PC-3 (cell line): ENCODE results near the gene DAPK1. TPM values are rescaled to one million over a fixed set of nuclear protein-coding genes. Genes with fewer than 3 reads are reported as not detected.

ENCODE experiments used
- ATAC-seq: fragments of 200-7000 bp; cut with Tn5 transposase; 2 replicates; pipeline ENCODE4 v1.9.1; 2020; ENCODE audit warnings: mild to moderate bottlenecking, moderate library complexity
- BruUV-seq: library from RNA; stranded (reverse); fragments of 400-500 nt; replicated peaks from 2 replicates; lab custom pipeline; 2021; lab: Mats Ljungman, UMichigan
- CTCF ChIA-PET: fragments of 300-600 bp; sonication (Branson Sonifier 250); formaldehyde crosslinking; loops from one replicate; lab custom pipeline; 2022; ENCODE audit warnings: antibody characterized with exemption; lab: Charles Lee
- POLR2A ChIA-PET: fragments of 300-600 bp; sonication (Branson Sonifier 250); formaldehyde crosslinking; loops from one replicate; lab custom pipeline; 2022; ENCODE audit warnings: antibody characterized with exemption; ENCODE audit not compliant: unreplicated experiment; lab: Charles Lee
- DNase-seq: peaks from one replicate; pipeline ENCODE4 v3.0.0-alpha.2; 2015
- H2AFZ ChIP-seq: fragments of 300-600 bp; sonication (generic); 2 replicates; pipeline ENCODE4 v1.6.0; 2016; ENCODE audit warnings: antibody characterized with exemption, low read length
- H3F3A ChIP-seq: fragments of 300-600 bp; sonication (generic); one replicate; pipeline ENCODE4 v1.6.0; 2017; ENCODE audit warnings: antibody characterized with exemption, low read length, control low read depth, mild to moderate bottlenecking; ENCODE audit not compliant: unreplicated experiment
- H3K27ac ChIP-seq: fragments of 300-600 bp; sonication (generic); 2 replicates; pipeline ENCODE4 v1.5.1; 2016; ENCODE audit warnings: mild to moderate bottlenecking, low read length
- H3K27me3 ChIP-seq: fragments of 300-600 bp; sonication (generic); 2 replicates; pipeline ENCODE4 v1.6.1; 2016; ENCODE audit warnings: low read length, mixed read lengths
- H3K36me3 ChIP-seq: fragments of 300-600 bp; sonication (generic); 2 replicates; pipeline ENCODE4 v1.6.1; 2016; ENCODE audit warnings: low read depth, mixed run types, low read length, mixed read lengths
- H3K4me1 ChIP-seq: fragments of 300-600 bp; sonication (generic); 2 replicates; pipeline ENCODE4 v1.5.1; 2016; ENCODE audit warnings: low read length; ENCODE audit not compliant: insufficient read depth
- H3K4me2 ChIP-seq: fragments of 300-600 bp; sonication (generic); 2 replicates; pipeline ENCODE4 v1.6.0; 2016; ENCODE audit warnings: low read length
- H3K4me3 ChIP-seq: fragments of 300-600 bp; sonication (generic); 2 replicates; pipeline ENCODE4 v1.5.1; 2016; ENCODE audit warnings: mild to moderate bottlenecking, low read length, mixed read lengths
- H3K79me2 ChIP-seq: fragments of 300-600 bp; sonication (generic); 2 replicates; pipeline ENCODE4 v1.6.1; 2017; ENCODE audit warnings: low read length, mixed read lengths
- H3K9ac ChIP-seq: fragments of 300-600 bp; sonication (generic); 2 replicates; pipeline ENCODE4 v1.6.0; 2016; ENCODE audit warnings: mild to moderate bottlenecking, low read length
- H3K9me2 ChIP-seq: fragments of 300-600 bp; sonication (generic); replicated peaks from 2 replicates; pipeline ENCODE4 v1.6.1; 2016; ENCODE audit warnings: mixed run types, low read length, mixed read lengths
- H3K9me3 ChIP-seq: fragments of 300-600 bp; sonication (generic); 2 replicates; pipeline ENCODE4 v1.6.1; 2016; ENCODE audit warnings: low read length, mixed read lengths
- H4K20me1 ChIP-seq: fragments of 300-600 bp; sonication (generic); 2 replicates; pipeline ENCODE4 v1.6.1; 2016; ENCODE audit warnings: low read length, mixed read lengths
- EZH2 ChIP-seq: fragments of 300-600 bp; sonication (generic); IDR thresholded peaks from one replicate; pipeline ENCODE4 v1.6.1; 2017; ENCODE audit warnings: antibody characterized with exemption, mild to moderate bottlenecking, low read length; ENCODE audit not compliant: unreplicated experiment
- EZH2phosphoT487 ChIP-seq: fragments of 300-600 bp; sonication (generic); IDR thresholded peaks from 2 replicates; pipeline ENCODE4 v1.6.1; 2018; ENCODE audit warnings: mild to moderate bottlenecking, antibody characterized with exemption, low read length, borderline replicate concordance
- intact Hi-C: fragments of 100-400 bp; cut with micrococcal nuclease; formaldehyde crosslinking; loops from 2 replicates; pipeline ENCODE4 v1.9.0; 2023
- total RNA-seq: library from RNA; depleted of rRNA; stranded (reverse); fragments of >200 nt; gene quantifications from 2 replicates; pipeline ENCODE4 v1.2.3, GENCODE V29; 2014
- TF ChIP-seq, protein P1 (sequence below): fragments of 300-600 bp; sonication (generic); conservative IDR thresholded peaks from 2 replicates; pipeline ENCODE4 v1.5.1; 2017; ENCODE audit warnings: antibody characterized with exemption, low read depth, mild to moderate bottlenecking, low read length

The DAPK1 gene
- total RNA-seq, 1 experiment from 2014 or later = not detected

DNA sequence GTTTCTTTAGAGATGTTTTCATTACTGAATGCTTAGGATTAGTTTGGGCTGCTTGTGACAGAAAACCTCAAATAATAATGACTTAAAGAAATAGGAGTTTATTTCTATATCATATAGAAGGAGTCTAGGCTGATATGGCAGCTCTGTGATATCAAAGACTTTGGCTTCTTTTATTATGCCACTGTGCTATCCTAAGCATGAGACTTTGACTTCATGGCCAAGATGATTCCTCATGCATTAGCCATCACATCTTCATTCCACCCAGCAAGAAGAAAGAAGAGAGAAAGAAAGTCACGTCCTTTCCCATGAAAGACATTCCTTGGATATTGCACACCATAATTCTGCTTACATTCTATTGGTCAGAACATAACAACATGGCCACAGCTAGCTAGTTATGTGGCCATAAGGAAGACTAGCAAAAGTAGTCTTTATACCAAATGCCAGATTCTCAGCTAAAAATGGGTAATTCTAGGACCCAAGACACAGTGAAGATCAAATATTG, 76.2 kb downstream of the DAPK1 start:
- no peak overlapping the region for H3K4me3 ChIP-seq
- no TSS peak for BruUV-seq
- H2AFZ ChIP-seq = no peak overlapping the region
- no peak overlapping the region for H3K27ac ChIP-seq
- H3K79me2 ChIP-seq = no peaks in the 10 kb centered on the region
- CTCF ChIA-PET = no interaction called here
- H3K36me3 ChIP-seq = no peaks in the 10 kb centered on the region
- TF ChIP-seq EZH2 (no peak), EZH2phosphoT487 (no peak)
- TF ChIP-seq, protein P1, sequence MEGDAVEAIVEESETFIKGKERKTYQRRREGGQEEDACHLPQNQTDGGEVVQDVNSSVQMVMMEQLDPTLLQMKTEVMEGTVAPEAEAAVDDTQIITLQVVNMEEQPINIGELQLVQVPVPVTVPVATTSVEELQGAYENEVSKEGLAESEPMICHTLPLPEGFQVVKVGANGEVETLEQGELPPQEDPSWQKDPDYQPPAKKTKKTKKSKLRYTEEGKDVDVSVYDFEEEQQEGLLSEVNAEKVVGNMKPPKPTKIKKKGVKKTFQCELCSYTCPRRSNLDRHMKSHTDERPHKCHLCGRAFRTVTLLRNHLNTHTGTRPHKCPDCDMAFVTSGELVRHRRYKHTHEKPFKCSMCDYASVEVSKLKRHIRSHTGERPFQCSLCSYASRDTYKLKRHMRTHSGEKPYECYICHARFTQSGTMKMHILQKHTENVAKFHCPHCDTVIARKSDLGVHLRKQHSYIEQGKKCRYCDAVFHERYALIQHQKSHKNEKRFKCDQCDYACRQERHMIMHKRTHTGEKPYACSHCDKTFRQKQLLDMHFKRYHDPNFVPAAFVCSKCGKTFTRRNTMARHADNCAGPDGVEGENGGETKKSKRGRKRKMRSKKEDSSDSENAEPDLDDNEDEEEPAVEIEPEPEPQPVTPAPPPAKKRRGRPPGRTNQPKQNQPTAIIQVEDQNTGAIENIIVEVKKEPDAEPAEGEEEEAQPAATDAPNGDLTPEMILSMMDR = no peak
- DNase-seq (no peak), ATAC-seq (no peak)
- H3K4me1 ChIP-seq = no peaks in the 10 kb centered on the region
- no peaks in the 10 kb centered on the region for H3K9me2 ChIP-seq
- no peaks in the 10 kb centered on the region for H3K9me3 ChIP-seq
- intact Hi-C loops = no loop called here
- POLR2A ChIA-PET = no interaction called here
- no peaks in the 10 kb centered on the region for H4K20me1 ChIP-seq
- no peaks in the 10 kb centered on the region for H3F3A ChIP-seq
- H3K27me3 ChIP-seq = peaks cover 27% of the 10 kb centered on the region
- no peak overlapping the region for H3K9ac ChIP-seq
- H3K4me2 ChIP-seq = no peak overlapping the region

DNA sequence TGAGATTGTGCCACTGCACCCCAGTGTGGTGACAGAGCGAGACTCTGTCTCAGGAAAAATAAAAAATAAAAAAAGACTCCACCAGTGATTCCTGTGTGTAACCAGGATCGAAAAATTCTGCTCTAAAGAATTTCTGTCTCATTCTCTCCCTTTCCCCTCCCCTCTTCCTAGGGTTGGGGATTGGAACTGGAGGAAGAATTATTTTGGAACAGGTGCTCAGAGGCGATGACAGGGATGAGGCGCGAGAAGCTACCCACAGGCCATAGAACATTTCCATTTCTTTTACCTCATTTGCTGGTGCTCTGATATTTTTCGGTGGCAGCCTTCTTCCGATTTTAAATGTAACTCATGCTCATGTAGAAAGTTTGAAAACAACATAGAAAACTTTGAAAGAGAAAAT, 80.1 kb downstream of the DAPK1 start:
- Histone ChIP-seq H3K4me3 (no peak overlapping the region), H3K4me2 (no peak overlapping the region), H3K36me3 (no peaks in the 10 kb centered on the region), H3F3A (no peaks in the 10 kb centered on the region), H3K4me1 (no peaks in the 10 kb centered on the region), H2AFZ (no peak overlapping the region), H3K9me3 (no peaks in the 10 kb centered on the region), H3K27ac (no peak overlapping the region), H4K20me1 (no peaks in the 10 kb centered on the region), H3K79me2 (no peaks in the 10 kb centered on the region), H3K9ac (no peak overlapping the region), H3K27me3 (peaks cover 43% of the 10 kb centered on the region), H3K9me2 (no peaks in the 10 kb centered on the region)
- ChIA-PET POLR2A (no interaction called here), CTCF (no interaction called here)
- TF ChIP-seq EZH2phosphoT487 (no peak), EZH2 (no peak)
- TF ChIP-seq, protein P1 = no peak
- no TSS peak for BruUV-seq
- intact Hi-C loops = no loop called here
- no peak for DNase-seq
- no peak for ATAC-seq

DNA sequence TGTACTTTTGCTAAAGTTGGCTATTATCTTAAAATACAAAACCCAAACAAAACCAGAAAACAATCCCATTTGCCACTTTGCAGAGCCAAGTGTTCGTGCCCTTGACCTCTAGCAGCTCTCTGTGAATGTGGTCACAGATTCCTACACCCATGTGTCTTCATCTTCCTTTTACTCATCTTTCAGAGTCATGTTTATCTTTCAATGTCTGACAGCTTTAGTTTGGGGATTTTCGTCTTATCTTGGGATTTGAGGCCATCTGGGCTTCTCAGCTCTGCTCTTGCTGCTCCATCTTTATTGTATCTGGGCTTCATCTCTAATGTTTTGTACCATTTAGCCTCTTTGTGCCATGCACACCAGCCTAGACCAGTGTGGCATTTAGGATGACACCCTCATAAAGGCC, 81.0 kb downstream of the DAPK1 start:
- Histone ChIP-seq H3K4me1 (no peaks in the 10 kb centered on the region), H2AFZ (no peak overlapping the region), H3K36me3 (no peaks in the 10 kb centered on the region), H3K27me3 (peaks cover 46% of the 10 kb centered on the region), H3K9me3 (no peaks in the 10 kb centered on the region), H3K9ac (no peak overlapping the region), H3F3A (no peaks in the 10 kb centered on the region), H3K79me2 (no peaks in the 10 kb centered on the region), H3K4me3 (no peak overlapping the region), H3K9me2 (no peaks in the 10 kb centered on the region), H3K27ac (no peak overlapping the region), H3K4me2 (no peak overlapping the region), H4K20me1 (no peaks in the 10 kb centered on the region)
- BruUV-seq = no TSS peak
- POLR2A ChIA-PET = no interaction called here
- DNase-seq = no peak
- TF ChIP-seq EZH2phosphoT487 (no peak), EZH2 (no peak)
- TF ChIP-seq, protein P1 = no peak
- CTCF ChIA-PET = no interaction called here
- intact Hi-C loops = no loop called here
- no peak for ATAC-seq
